Caco-2 (cell line): ENCODE data around the gene PCDHB9. TPM values are rescaled to one million over a fixed set of nuclear protein-coding genes. Genes with fewer than 3 reads are reported as not detected.
"Not testable (repeated sequence)": the region's sequence is repeated elsewhere in the genome, so short reads cannot be mapped to it uniquely, and the experiment has no call there.

Experiments
- BruUV-seq: library from RNA; stranded (reverse); fragments of 400-500 nt; replicated peaks from 2 replicates; lab custom pipeline; 2021; lab: Mats Ljungman, UMichigan
- CTCF ChIA-PET: fragments of 300-600 bp; sonication (Branson Sonifier 250); formaldehyde crosslinking; loops from one replicate; lab custom pipeline; 2022; ENCODE audit warnings: antibody characterized with exemption; lab: Charles Lee
- POLR2A ChIA-PET: fragments of 300-600 bp; sonication (Branson Sonifier 250); formaldehyde crosslinking; loops from one replicate; lab custom pipeline; 2022; ENCODE audit warnings: antibody characterized with exemption; lab: Charles Lee
- DNase-seq, 2 experiments: peaks; one replicate each; pipeline versions ENCODE4 v3.0.0 to v3.0.0-alpha.2; 2020 to 2022
- H3K27me3 ChIP-seq: replicated peaks from 2 replicates; pipeline ENCODE4 v1.6.0; 2011; ENCODE audit warnings: low read length; ENCODE audit not compliant: control insufficient read depth, insufficient read depth
- H3K36me3 ChIP-seq: 2 replicates; pipeline ENCODE4 v1.5.1; 2011; ENCODE audit warnings: low read length; ENCODE audit not compliant: control insufficient read depth, insufficient read depth
- H3K4me1 ChIP-seq: fragments of 250-450 bp; sonication (Bioruptor Pico); 2 replicates; pipeline ENCODE4 v1.5.1; 2020; ENCODE audit warnings: mild to moderate bottlenecking
- H3K4me3 ChIP-seq: 2 replicates; pipeline ENCODE4 v1.5.1; 2011; ENCODE audit warnings: low read depth, mild to moderate bottlenecking, control low read depth, low read length
- H3K9me3 ChIP-seq: fragments of 250-450 bp; sonication (Bioruptor Pico); 2 replicates; pipeline ENCODE4 v1.5.1; 2020; ENCODE audit warnings: mild to moderate bottlenecking, moderate library complexity
- H3K27ac Mint-ChIP-seq: one replicate; pipeline ENCODE4 v1.8.0; 2022; ENCODE audit warnings: mixed read lengths; ENCODE audit not compliant: unreplicated experiment
- H3K27me3 Mint-ChIP-seq: one replicate; pipeline ENCODE4 v1.8.0; 2022; ENCODE audit warnings: mixed read lengths; ENCODE audit not compliant: insufficient read depth, unreplicated experiment
- H3K36me3 Mint-ChIP-seq: one replicate; pipeline ENCODE4 v1.8.0; 2022; ENCODE audit warnings: mild to moderate bottlenecking, mixed read lengths; ENCODE audit not compliant: insufficient read depth, unreplicated experiment
- H3K4me1 Mint-ChIP-seq: one replicate; pipeline ENCODE4 v1.8.0; 2022; ENCODE audit warnings: low read depth, mixed read lengths; ENCODE audit not compliant: unreplicated experiment
- H3K4me3 Mint-ChIP-seq: one replicate; pipeline ENCODE4 v1.8.0; 2022; ENCODE audit warnings: mild to moderate bottlenecking, moderate library complexity, mixed read lengths; ENCODE audit not compliant: unreplicated experiment
- H3K9me3 Mint-ChIP-seq: one replicate; pipeline ENCODE4 v1.8.0; 2022; ENCODE audit warnings: mixed read lengths; ENCODE audit not compliant: unreplicated experiment
- CTCF ChIP-seq, 2 experiments: fragments of 200-600 bp in 1 of 2; IDR thresholded peaks; 1 replicate in 1 of 2; 2 replicates in 1 of 2; pipeline versions ENCODE4 v1.5.1 to v1.8.0; 2011 to 2022; ENCODE audit warnings: antibody characterized with exemption in 1 of 2, control low read depth in 1 of 2, inconsistent platforms in 1 of 2, low read depth in 1 of 2, low read length in 1 of 2, mild to moderate bottlenecking in 1 of 2, moderate library complexity in 1 of 2; ENCODE audit not compliant: insufficient read depth in 1 of 2, severe bottlenecking in 1 of 2, unreplicated experiment in 1 of 2
- intact Hi-C: fragments of 100-400 bp; cut with micrococcal nuclease; formaldehyde crosslinking; loops from one replicate; pipeline ENCODE4 v1.10.0; 2022; ENCODE audit not compliant: unreplicated experiment
- total RNA-seq: library from RNA; stranded (reverse); gene quantifications from 2 replicates; pipeline ENCODE4 v1.2.3, GENCODE V29; 2022

PCDHB9 gene
- total RNA-seq, 1 experiment from 2014 or later = not detected

- BruUV-seq = no TSS peak
- TF ChIP-seq CTCF (IDR thresholded peaks at IDR 0.05; ENCODE audit: insufficient read depth in 1 of 2, low read depth in 1 of 2, low read length in 1 of 2, severe bottlenecking in 1 of 2, unreplicated experiment in 1 of 2) = no peak
- no peaks in the 10 kb centered on the region for H3K36me3 ChIP-seq
- peaks cover 44% of the 10 kb centered on the region for H3K9me3 Mint-ChIP-seq
- CTCF ChIA-PET = no interaction called here
- no peaks in the 10 kb centered on the region for H3K36me3 Mint-ChIP-seq
- no peak overlapping the region for H3K27ac Mint-ChIP-seq
- POLR2A ChIA-PET = no interaction called here
- H3K9me3 ChIP-seq = no peaks in the 10 kb centered on the region
- no peaks in the 10 kb centered on the region for H3K4me1 Mint-ChIP-seq
- intact Hi-C loops = no loop called here
- no peaks in the 10 kb centered on the region for H3K27me3 ChIP-seq
- H3K27me3 Mint-ChIP-seq = no peaks in the 10 kb centered on the region
- no peaks in the 10 kb centered on the region for H3K4me1 ChIP-seq
- no peak overlapping the region for H3K4me3 ChIP-seq
- H3K4me3 Mint-ChIP-seq = no peak overlapping the region
- no peak for DNase-seq
These were observed 36.6 kb upstream of the PCDHB9 start for GRCh38 chr5:141150224-141150992.

GRCh38 chr5:141150993-141151325 lies 36.0 kb upstream of the PCDHB9 start:
- Mint-ChIP-seq H3K4me1 (no peaks in the 10 kb centered on the region), H3K36me3 (no peaks in the 10 kb centered on the region), H3K9me3 (peaks cover 44% of the 10 kb centered on the region), H3K27me3 (no peaks in the 10 kb centered on the region), H3K27ac (no peak overlapping the region), H3K4me3 (no peak overlapping the region)
- ChIA-PET POLR2A (no interaction called here), CTCF (no interaction called here)
- no TSS peak for BruUV-seq
- Histone ChIP-seq H3K4me1 (no peaks in the 10 kb centered on the region), H3K4me3 (no peak overlapping the region), H3K9me3 (0 out of 2 replicates have a peak, but pooled peaks cover 4% of the 10 kb centered on the region), H3K36me3 (no peaks in the 10 kb centered on the region), H3K27me3 (no peaks in the 10 kb centered on the region)
- intact Hi-C loops = no loop called here
- no peak for TF ChIP-seq CTCF (IDR thresholded peaks at IDR 0.05; ENCODE audit: insufficient read depth in 1 of 2, low read depth in 1 of 2, low read length in 1 of 2, severe bottlenecking in 1 of 2, unreplicated experiment in 1 of 2)
- no peak for DNase-seq

- H3K36me3 Mint-ChIP-seq, H3K4me1 Mint-ChIP-seq, H3K4me1 ChIP-seq, CTCF ChIA-PET, H3K36me3 ChIP-seq, H3K9me3 ChIP-seq, H3K27me3 Mint-ChIP-seq, DNase-seq, H3K4me3 ChIP-seq, BruUV-seq, H3K27me3 ChIP-seq, intact Hi-C loops, H3K27ac Mint-ChIP-seq, H3K4me3 Mint-ChIP-seq, POLR2A ChIA-PET: not testable (repeated sequence)
- peaks cover 44% of the 10 kb centered on the region for H3K9me3 Mint-ChIP-seq
These were observed 35.3 kb upstream of the PCDHB9 start for GRCh38 chr5:141151632-141152031.

GRCh38 chr5:141152096-141152495 lies 34.9 kb upstream of the PCDHB9 start:
- not testable (repeated sequence) for BruUV-seq

More at GRCh38 chr5:141152096-141152495, 34.9 kb upstream of the PCDHB9 start:
- H3K27me3 Mint-ChIP-seq, DNase-seq, H3K27me3 ChIP-seq, H3K9me3 ChIP-seq, H3K4me3 ChIP-seq, H3K36me3 Mint-ChIP-seq, H3K27ac Mint-ChIP-seq, H3K4me3 Mint-ChIP-seq, intact Hi-C loops, CTCF ChIA-PET, POLR2A ChIA-PET, H3K4me1 Mint-ChIP-seq, H3K36me3 ChIP-seq, H3K4me1 ChIP-seq: not testable (repeated sequence)
- H3K9me3 Mint-ChIP-seq = peaks cover 44% of the 10 kb centered on the region
